Glomerular visceral epithelial cell (primary cell): Measurements from ENCODE around the gene SURF1.
"Not testable (repeated sequence)": the region's sequence is repeated elsewhere in the genome, so short reads cannot be mapped to it uniquely, and the experiment has no call there.

Experiments used
- DNase-seq: peaks from one replicate; pipeline ENCODE4 v3.0.0-alpha.2; 2016; ENCODE audit errors: extremely low spot score

Gene SURF1

DNA sequence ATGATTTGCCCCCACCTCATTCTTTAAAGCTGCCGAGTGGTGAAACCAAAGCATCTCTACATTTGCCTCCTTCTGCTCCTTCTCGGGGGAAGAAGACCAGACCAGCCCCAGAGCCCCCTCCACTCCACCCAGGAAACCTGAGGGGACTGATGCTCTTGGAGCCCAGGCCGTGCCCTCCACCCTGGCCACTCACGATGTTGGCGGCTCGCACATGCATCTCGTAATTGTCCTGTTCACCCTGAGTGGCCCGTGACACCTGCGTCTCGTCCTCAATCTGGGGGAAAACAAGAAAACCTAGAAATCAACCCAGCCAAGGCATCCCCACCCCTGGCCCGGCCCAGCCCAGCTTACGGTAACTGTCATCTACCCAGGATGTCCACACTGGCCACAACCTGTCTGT lies 11.3 kb downstream of the SURF1 start:
- DNase-seq: no peak

- DNase-seq: no peak
Observed at GRCh38 chr9:133344071-133344470, 12.2 kb downstream of the SURF1 start.

DNA sequence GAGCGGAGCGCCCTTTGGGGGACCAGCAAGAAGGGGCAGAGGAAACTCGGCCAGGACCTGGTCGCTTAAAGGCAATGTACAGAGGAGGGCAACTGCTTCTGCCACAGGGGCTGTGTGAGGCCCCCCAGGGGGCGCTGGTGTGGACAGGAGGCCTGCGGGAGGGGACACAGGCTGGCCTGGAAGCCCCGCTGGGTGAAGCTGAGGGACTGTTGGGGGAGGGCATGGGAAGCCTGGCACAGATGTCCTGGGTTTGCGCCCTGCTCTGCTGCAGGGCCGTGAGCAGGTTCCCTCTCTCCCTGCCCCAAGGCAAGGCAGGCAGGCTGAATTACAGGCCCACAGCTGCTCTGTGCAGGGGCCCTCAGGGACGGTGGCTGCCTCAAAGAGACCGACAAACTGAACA lies 13.7 kb downstream of the SURF1 start:
- DNase-seq: no peak

- DNase-seq: no peak
Observed at GRCh38 chr9:133342069-133342406, 14.2 kb downstream of the SURF1 start.

DNA sequence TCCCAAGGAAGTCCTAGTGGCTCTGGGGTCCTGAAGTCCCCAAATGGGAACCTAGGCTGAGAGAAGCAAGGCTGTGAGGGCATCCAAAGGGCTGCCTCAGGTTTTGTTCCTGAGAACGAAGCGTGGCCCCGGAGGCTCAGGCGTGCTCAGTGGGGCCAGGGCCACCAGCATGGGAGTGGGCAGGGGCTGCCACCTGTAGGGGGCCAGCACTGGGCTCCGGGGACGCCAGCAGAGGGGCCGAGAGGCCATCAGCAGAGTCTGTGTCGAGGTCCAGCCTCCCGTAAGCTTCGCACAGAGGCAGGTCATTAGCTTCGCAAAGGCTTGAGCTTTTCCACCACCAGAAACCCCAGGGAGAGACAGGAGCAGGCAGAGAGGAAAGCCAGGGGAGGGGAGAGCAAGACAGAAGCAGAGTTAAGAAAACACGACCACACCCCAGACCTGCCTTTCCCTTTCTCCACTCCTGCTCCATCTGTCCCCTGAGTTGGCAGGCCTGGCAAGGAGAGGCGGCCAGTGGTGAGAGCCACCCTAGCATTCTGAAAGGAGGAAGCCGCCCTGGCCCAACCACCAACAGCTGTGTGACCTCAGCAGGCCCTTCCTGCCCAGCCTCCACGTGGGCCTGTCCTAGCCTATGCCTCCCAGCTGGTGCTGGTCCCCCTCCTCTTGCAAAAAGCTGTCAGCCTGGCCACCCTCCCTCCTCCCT lies 14.8 kb downstream of the SURF1 start:
- DNase-seq: no peak

- DNase-seq: no peak
Observed at GRCh38 chr9:133340916-133341315, 15.4 kb downstream of the SURF1 start.

- no peak for DNase-seq
Observed at GRCh38 chr9:133340256-133340655, 16.0 kb downstream of the SURF1 start.

DNA sequence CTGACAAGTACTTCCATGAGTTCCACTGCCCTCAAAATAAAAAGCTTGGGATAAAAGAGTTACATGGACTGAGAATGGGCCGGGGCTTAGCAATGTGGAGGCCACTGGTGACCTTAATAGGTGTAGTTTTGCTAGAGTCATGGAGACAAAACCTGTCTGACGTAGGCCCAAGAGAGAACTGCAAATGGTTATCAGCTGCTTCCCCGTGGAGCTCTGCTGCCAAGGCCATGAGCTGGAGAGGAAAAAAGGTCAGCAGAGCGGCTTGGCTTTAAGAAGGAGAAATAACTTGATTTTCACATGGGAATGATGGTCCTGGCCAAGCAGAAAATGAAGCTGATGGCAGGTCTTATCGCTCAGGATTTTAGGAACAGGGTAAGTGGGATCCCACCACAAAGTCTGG lies 16.6 kb downstream of the SURF1 start:
- no peak for DNase-seq

- DNase-seq: peak; percentile 89
Observed at GRCh38 chr9:133335924-133336811, 20.1 kb downstream of the SURF1 start, which contains the start of gene SURF6. Gene SURF6, minus strand, starts transcription at chr9:133336188. Its CDS starts 56 bp downstream, at chr9:133336132.

- not testable (repeated sequence) for DNase-seq
Observed at GRCh38 chr9:133334888-133335287, 21.4 kb downstream of the SURF1 start.

GRCh38 chr9:133334161-133334560 lies 22.1 kb downstream of the SURF1 start:
- no peak for DNase-seq

GRCh38 chr9:133333566-133333965 lies 22.7 kb downstream of the SURF1 start:
- DNase-seq: no peak

- no peak for DNase-seq
Observed at GRCh38 chr9:133333011-133333410, 23.3 kb downstream of the SURF1 start.

DNA sequence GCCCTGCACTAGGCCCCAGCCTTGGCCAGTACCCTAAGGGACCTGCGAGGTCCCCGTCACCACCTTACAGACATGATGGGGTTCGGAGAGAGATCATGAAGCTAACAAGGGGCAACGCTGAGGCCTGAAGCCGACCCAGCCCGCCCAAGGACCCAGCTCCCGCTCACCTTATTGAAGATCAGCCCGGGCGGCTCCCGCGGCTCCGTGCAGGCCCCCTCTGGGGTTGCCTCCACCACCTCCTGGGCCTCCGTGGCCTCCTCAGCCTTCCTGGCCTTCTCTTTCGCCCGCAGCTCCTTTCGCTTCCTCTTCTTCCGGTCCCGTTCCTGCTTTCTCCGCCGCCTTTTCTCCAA lies 23.9 kb downstream of the SURF1 start:
- DNase-seq: no peak

DNA sequence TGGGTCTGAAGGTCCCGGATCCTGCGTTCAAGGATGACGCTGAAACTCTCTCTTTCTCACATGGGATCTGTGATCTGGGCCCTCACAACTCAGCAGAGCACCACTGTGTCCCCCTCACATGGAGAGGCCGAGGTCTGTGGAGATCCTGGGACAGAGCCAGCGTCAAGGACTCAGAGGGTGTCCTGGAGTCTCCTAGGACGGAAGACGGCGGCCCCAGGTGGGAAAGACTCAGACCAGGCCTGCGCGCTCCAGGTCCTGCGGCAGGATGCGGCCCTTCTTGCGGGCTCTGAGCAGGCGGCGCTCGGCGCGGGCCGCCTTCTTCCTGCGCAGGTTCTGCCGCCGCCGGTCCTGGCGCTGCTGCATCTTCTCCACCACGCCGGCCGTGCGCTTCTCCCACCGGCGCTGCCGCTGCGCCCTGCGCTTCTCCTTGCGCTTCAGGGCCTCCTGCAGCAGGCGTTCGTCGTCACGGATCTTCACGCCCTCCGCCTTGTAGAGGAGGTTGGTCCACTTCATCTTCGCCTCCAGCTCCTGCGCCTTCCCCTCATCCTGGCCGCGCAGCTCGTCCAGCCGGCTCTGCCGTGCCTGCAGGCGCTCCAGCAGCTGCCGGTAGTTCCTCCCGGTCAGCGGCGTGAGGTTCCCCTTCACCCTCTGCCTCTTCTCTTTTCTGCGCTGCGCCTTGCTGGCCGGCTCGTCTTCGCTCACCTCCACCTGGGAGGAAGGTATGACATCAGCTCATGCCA lies 24.5 kb downstream of the SURF1 start:
- DNase-seq: no peak

DNA sequence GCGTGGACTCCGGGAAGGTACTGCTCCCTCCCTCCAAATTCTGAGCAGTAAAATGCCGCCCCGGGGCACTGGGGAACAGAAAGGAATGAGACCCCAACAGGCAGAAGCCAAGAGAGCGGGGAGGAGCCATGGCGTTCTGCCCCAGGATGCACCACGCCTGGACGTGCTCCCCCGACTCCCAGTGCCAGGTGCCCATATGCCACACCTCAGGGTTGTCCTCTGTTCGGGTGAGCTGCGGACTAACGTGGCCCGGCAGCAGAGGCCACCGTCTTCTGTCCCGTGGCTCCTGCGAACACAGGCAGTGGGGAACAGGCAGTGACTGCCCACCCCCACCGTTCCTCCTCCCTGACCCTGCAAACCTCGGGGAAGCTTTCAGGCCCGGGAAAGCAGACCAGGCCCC lies 25.1 kb downstream of the SURF1 start:
- DNase-seq: no peak

GRCh38 chr9:133329306-133330156 lies 26.8 kb downstream of the SURF1 start:
- DNase-seq: not testable (repeated sequence)

DNA sequence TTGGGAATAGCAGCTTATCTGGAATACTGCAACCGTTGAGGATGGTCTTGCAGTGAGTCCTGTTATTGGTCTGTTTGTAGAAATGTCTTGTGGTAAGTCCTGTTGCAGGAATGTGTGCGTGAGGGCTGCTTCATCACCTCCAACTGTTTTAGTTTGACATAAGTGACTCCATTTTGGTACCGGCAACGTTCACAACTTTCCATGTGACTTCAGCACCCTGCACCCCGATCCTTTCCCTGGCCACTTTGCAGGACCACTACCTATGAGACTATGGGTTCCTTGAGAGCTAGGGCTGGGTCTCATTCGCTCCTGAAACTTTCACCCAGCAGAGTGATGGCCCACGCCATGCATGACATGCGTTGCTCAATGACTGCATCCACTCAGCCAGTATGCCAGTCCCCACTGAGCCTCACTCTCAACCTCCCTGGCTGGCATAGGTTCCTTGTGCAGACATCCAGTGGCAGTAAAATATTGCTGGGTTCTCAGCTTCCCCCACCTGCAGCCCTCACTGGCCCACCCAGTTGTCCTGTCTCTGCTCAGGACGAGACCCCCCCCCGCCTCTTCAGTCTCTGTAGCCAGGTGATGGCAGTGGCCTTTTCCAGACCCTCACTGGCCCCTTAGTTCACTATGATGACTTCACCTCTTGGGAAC lies 28.3 kb downstream of the SURF1 start:
- no peak for DNase-seq

DNA sequence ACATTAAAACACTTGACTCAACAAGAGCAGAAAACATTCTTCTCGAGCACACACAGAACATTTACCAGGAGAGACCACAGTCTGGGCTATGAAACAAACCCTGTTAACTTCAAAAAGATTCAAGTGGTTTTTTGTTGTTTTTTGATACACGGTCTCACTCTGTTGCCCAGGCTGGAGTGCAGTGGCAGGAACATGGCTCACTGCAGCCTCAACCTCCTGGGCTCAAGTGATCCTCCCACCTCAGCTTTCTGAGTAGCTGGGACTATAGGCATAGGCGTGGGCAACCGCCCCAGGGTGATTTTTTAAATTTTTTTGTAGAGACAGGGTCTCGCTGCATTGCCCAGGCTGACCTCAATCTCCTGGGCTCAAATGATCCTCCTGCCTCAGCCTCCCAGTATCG lies 29.3 kb downstream of the SURF1 start:
- DNase-seq: not testable (repeated sequence)

GRCh38 chr9:133323991-133324703 lies 32.1 kb downstream of the SURF1 start:
- DNase-seq: no peak
